HG03342 (cell line): Measurements from ENCODE around the gene BRCC3.

Source experiments
- ATAC-seq: cut with Tn5 transposase; IDR thresholded peaks from one replicate; pipeline ENCODE4 v1.9.1; 2021; ENCODE audit warnings: mild to moderate bottlenecking, moderate library complexity; ENCODE audit not compliant: unreplicated experiment

Gene BRCC3

GRCh38 chrX:155070975-155071693 lies at the start of gene BRCC3, which contains the start of the genes CMC4 and MTCP1:
Gene BRCC3 (plus strand): TSS chrX:155071508. CDS start chrX:155071528, 20 bp downstream.
Gene CMC4 (minus strand): TSS chrX:155071136. CDS start chrX:155064023, 7,113 bp downstream.
Gene MTCP1 (minus strand): TSS chrX:155071136. CDS start chrX:155066010, 5,126 bp downstream.
- peak; percentile 79 for ATAC-seq

GRCh38 chrX:155022585-155022984 lies 48.7 kb upstream of the BRCC3 start, which contains the start of gene F8:
Gene F8 (minus strand): TSS chrX:155022723. CDS start chrX:155022552, 171 bp downstream.
- ATAC-seq, result no peak

GRCh38 chrX:155023907-155024833 lies 47.1 kb upstream of the BRCC3 start:
- ATAC-seq, result no peak

GRCh38 chrX:155026420-155026726 lies 44.9 kb upstream of the BRCC3 start:
- ATAC-seq, result no peak

- ATAC-seq, result peak; percentile 89
Observed at GRCh38 chrX:155026727-155027508, 44.4 kb upstream of the BRCC3 start, which contains the start of gene FUNDC2. Gene FUNDC2 (plus strand): TSS chrX:155026844. CDS start chrX:155026939, 95 bp downstream.

GRCh38 chrX:155027509-155028066 lies 43.7 kb upstream of the BRCC3 start:
- ATAC-seq, result no peak

- no peak for ATAC-seq
Observed at GRCh38 chrX:155028129-155028528, 43.2 kb upstream of the BRCC3 start.

GRCh38 chrX:155028877-155029291 lies 42.4 kb upstream of the BRCC3 start:
- no peak for ATAC-seq

- ATAC-seq, result no peak
Observed at GRCh38 chrX:155031657-155032056, 39.7 kb upstream of the BRCC3 start.

GRCh38 chrX:155035688-155036087 lies 35.6 kb upstream of the BRCC3 start:
- no peak for ATAC-seq

- no peak for ATAC-seq
Observed at GRCh38 chrX:155046129-155046810, 25.0 kb upstream of the BRCC3 start.

- ATAC-seq, result no peak
Observed at GRCh38 chrX:155046811-155047528, 24.3 kb upstream of the BRCC3 start.

- peak; percentile 58 for ATAC-seq
Observed at GRCh38 chrX:155048977-155049619, 22.2 kb upstream of the BRCC3 start.

- no peak for ATAC-seq
Observed at GRCh38 chrX:155052738-155053498, 18.4 kb upstream of the BRCC3 start.

- no peak for ATAC-seq
Observed at GRCh38 chrX:155053656-155054055, 17.7 kb upstream of the BRCC3 start.

- ATAC-seq, result no peak
Observed at GRCh38 chrX:155054255-155054654, 17.1 kb upstream of the BRCC3 start.

- no peak for ATAC-seq
Observed at GRCh38 chrX:155055494-155055893, 15.8 kb upstream of the BRCC3 start.

- ATAC-seq, result no peak
Observed at GRCh38 chrX:155056471-155056870, 14.8 kb upstream of the BRCC3 start.
